Activated CD8-positive, alpha-beta T cell treated with anti-CD3 and anti-CD28 coated beads, Interleukin-2, amount 10 ng/mL, durations not matched to agents 7 days and 5 days (primary cell): ENCODE measurements around the gene OR1M1. TPM values are rescaled to one million over a fixed set of nuclear protein-coding genes. Genes with fewer than 3 reads are reported as not detected.

Experiments used
- ATAC-seq: fragments of 150-1000 bp; cut with Tn5 transposase; one replicate; pipeline ENCODE4 v1.10.0; 2021; ENCODE audit warnings: moderate library complexity
- CTCF ChIA-PET: fragments of 350-600 bp; sonication (Branson Sonifier 250); formaldehyde crosslinking; loops from one replicate; lab custom pipeline; 2021; ENCODE audit warnings: antibody characterized with exemption; lab: Charles Lee
- POLR2A ChIA-PET: fragments of 350-600 bp; sonication (Branson Sonifier 250); formaldehyde crosslinking; loops from one replicate; lab custom pipeline; 2021; ENCODE audit warnings: antibody characterized with exemption; lab: Charles Lee
- DNase-seq: peaks from one replicate; pipeline ENCODE4 v3.0.0-alpha.2; 2020
- H3K27ac Mint-ChIP-seq: one replicate; pipeline ENCODE4 v1.8.0; 2021; ENCODE audit warnings: mild to moderate bottlenecking, mixed read lengths
- H3K27me3 Mint-ChIP-seq: one replicate; pipeline ENCODE4 v1.8.0; 2021; ENCODE audit warnings: low read depth, mixed read lengths
- H3K36me3 Mint-ChIP-seq: one replicate; pipeline ENCODE4 v1.8.0; 2021; ENCODE audit warnings: low read depth, mixed read lengths
- H3K4me1 Mint-ChIP-seq: one replicate; pipeline ENCODE4 v1.8.0; 2021; ENCODE audit warnings: low read depth, mixed read lengths
- H3K4me3 Mint-ChIP-seq: one replicate; pipeline ENCODE4 v1.8.0; 2021; ENCODE audit warnings: mild to moderate bottlenecking, mixed read lengths
- H3K9me3 Mint-ChIP-seq: one replicate; pipeline ENCODE4 v1.8.0; 2022; ENCODE audit warnings: mixed read lengths; ENCODE audit not compliant: insufficient read depth
- total RNA-seq, 2 experiments: library from RNA; stranded (reverse); gene quantifications; one replicate each; pipeline ENCODE4 v1.2.3, GENCODE V29; 2021

Gene OR1M1
- total RNA-seq, 2 experiments from 2014 or later = not detected

GRCh38 chr19:9078651-9079050, 8.2 kb upstream of the OR1M1 start:
- DNase-seq (no peak), ATAC-seq (no peak)
- H3K36me3 Mint-ChIP-seq = no peaks in the 10 kb centered on the region
- peaks cover 3% of the 10 kb centered on the region for H3K4me1 Mint-ChIP-seq
- CTCF ChIA-PET = no interaction called here
- H3K9me3 Mint-ChIP-seq = no peaks in the 10 kb centered on the region
- no peak overlapping the region for H3K4me3 Mint-ChIP-seq
- no peak overlapping the region for H3K27ac Mint-ChIP-seq
- H3K27me3 Mint-ChIP-seq = no peaks in the 10 kb centered on the region
- POLR2A ChIA-PET = no interaction called here

- CTCF ChIA-PET = no interaction called here
- Mint-ChIP-seq H3K9me3 (no peaks in the 10 kb centered on the region), H3K4me1 (no peaks in the 10 kb centered on the region), H3K36me3 (no peaks in the 10 kb centered on the region), H3K27me3 (peaks cover 2% of the 10 kb centered on the region), H3K27ac (no peak within 1 kb of the TSS), H3K4me3 (no peak within 1 kb of the TSS)
- DNase-seq = no peak
- POLR2A ChIA-PET = no interaction called here
- ATAC-seq = no peak
These were observed 20.5 kb downstream of the OR1M1 start, which contains the start of gene OR7G2 for GRCh38 chr19:9107375-9107774. Gene OR7G2 (minus strand): TSS chr19:9107475. CDS start chr19:9103243, 4,232 bp downstream.

- H3K4me1 Mint-ChIP-seq = no peaks in the 10 kb centered on the region
- ATAC-seq (no peak), DNase-seq (no peak)
- no peak overlapping the region for H3K4me3 Mint-ChIP-seq
- ChIA-PET POLR2A (no interaction called here), CTCF (no interaction called here)
- no peaks in the 10 kb centered on the region for H3K36me3 Mint-ChIP-seq
- peaks cover 2% of the 10 kb centered on the region for H3K27me3 Mint-ChIP-seq
- H3K27ac Mint-ChIP-seq = no peak overlapping the region
- no peaks in the 10 kb centered on the region for H3K9me3 Mint-ChIP-seq
These were observed 23.1 kb downstream of the OR1M1 start for GRCh38 chr19:9109959-9110358.

GRCh38 chr19:9115307-9115813, 28.5 kb downstream of the OR1M1 start, which contains the start of gene OR7G1:
Gene OR7G1 (minus strand): TSS chr19:9115763. CDS start chr19:9115763, 0 bp downstream.
- CTCF ChIA-PET = no interaction called here
- ATAC-seq = no peak

GRCh38 chr19:9116547-9116946, 29.7 kb downstream of the OR1M1 start:
- peaks cover 10% of the 10 kb centered on the region for H3K27me3 Mint-ChIP-seq
- no peaks in the 10 kb centered on the region for H3K9me3 Mint-ChIP-seq
- ATAC-seq = no peak
- no peak overlapping the region for H3K27ac Mint-ChIP-seq
- no peak overlapping the region for H3K4me3 Mint-ChIP-seq
- no peak for DNase-seq
- no peaks in the 10 kb centered on the region for H3K36me3 Mint-ChIP-seq
- no peaks in the 10 kb centered on the region for H3K4me1 Mint-ChIP-seq
- CTCF ChIA-PET = no interaction called here
- POLR2A ChIA-PET = no interaction called here

More at GRCh38 chr19:9115307-9115813, 28.5 kb downstream of the OR1M1 start, which contains the start of gene OR7G1:
- DNase-seq = no peak
- no peak within 1 kb of the TSS for H3K27ac Mint-ChIP-seq
- POLR2A ChIA-PET = no interaction called here
- H3K4me1 Mint-ChIP-seq = no peaks in the 10 kb centered on the region
- no peak within 1 kb of the TSS for H3K4me3 Mint-ChIP-seq
- peaks cover 10% of the 10 kb centered on the region for H3K27me3 Mint-ChIP-seq
- no peaks in the 10 kb centered on the region for H3K36me3 Mint-ChIP-seq
- H3K9me3 Mint-ChIP-seq = no peaks in the 10 kb centered on the region

GRCh38 chr19:9126900-9127405, 40.1 kb downstream of the OR1M1 start, which contains the start of gene OR7G3:
Gene OR7G3 (minus strand): TSS chr19:9126950. CDS start chr19:9126950, 0 bp downstream.
- Mint-ChIP-seq H3K36me3 (no peaks in the 10 kb centered on the region), H3K4me3 (no peak within 1 kb of the TSS), H3K4me1 (peaks cover 9% of the 10 kb centered on the region), H3K27ac (no peak within 1 kb of the TSS), H3K9me3 (no peaks in the 10 kb centered on the region), H3K27me3 (peaks cover 8% of the 10 kb centered on the region)
- POLR2A ChIA-PET = interaction anchor here (0.7 kb wide), 1 partner anchor 298 kb away, joined by 4 read pairs; no protein-coding TSS in a partner anchor
- no peak for DNase-seq
- no peak for ATAC-seq
- CTCF ChIA-PET = no interaction called here

GRCh38 chr19:9128171-9128570, 41.3 kb downstream of the OR1M1 start:
- Mint-ChIP-seq H3K36me3 (no peaks in the 10 kb centered on the region), H3K27me3 (peaks cover 8% of the 10 kb centered on the region), H3K4me3 (no peak overlapping the region), H3K27ac (no peak overlapping the region), H3K9me3 (no peaks in the 10 kb centered on the region), H3K4me1 (peaks cover 9% of the 10 kb centered on the region)
- DNase-seq (no peak), ATAC-seq (no peak)
- ChIA-PET CTCF (no interaction called here), POLR2A (no interaction called here)

- peak; percentile 67 for ATAC-seq
- Mint-ChIP-seq H3K4me1 (peaks cover 10% of the 10 kb centered on the region), H3K36me3 (no peaks in the 10 kb centered on the region), H3K4me3 (no peak overlapping the region), H3K9me3 (no peaks in the 10 kb centered on the region), H3K27ac (peak overlapping the region; percentile 47), H3K27me3 (peaks cover 12% of the 10 kb centered on the region)
- POLR2A ChIA-PET = no interaction called here
- CTCF ChIA-PET = interaction anchor here (1.0 kb wide), 1 partner anchor 74 kb away, joined by 4 read pairs; no protein-coding TSS in a partner anchor
- peak; percentile 28 for DNase-seq
These were observed 44.1 kb downstream of the OR1M1 start for GRCh38 chr19:9130965-9131364.

GRCh38 chr19:9132422-9132821, 45.6 kb downstream of the OR1M1 start:
- no peak for ATAC-seq
- Mint-ChIP-seq H3K27me3 (peaks cover 6% of the 10 kb centered on the region), H3K9me3 (no peaks in the 10 kb centered on the region), H3K36me3 (no peaks in the 10 kb centered on the region), H3K4me1 (peaks cover 18% of the 10 kb centered on the region), H3K27ac (no peak overlapping the region), H3K4me3 (no peak overlapping the region)
- ChIA-PET CTCF (no interaction called here), POLR2A (no interaction called here)
- no peak for DNase-seq

- Mint-ChIP-seq H3K36me3 (peaks cover 38% of the 10 kb centered on the region), H3K27ac (peak overlapping the region; percentile 98), H3K4me1 (peaks cover 42% of the 10 kb centered on the region), H3K9me3 (peaks cover 18% of the 10 kb centered on the region), H3K4me3 (peak overlapping the region; percentile 96), H3K27me3 (no peaks in the 10 kb centered on the region)
- ChIA-PET CTCF (interaction anchor here (1.3 kb wide), 1 partner anchor 66 kb away, joined by 4 read pairs; no protein-coding TSS in a partner anchor), POLR2A (interaction anchor here (1.1 kb wide), 1 partner anchor 684 kb away, joined by 3 read pairs; no protein-coding TSS in a partner anchor)
- ATAC-seq (peak; percentile 12), DNase-seq (no peak)
These were observed 52.8 kb downstream of the OR1M1 start for GRCh38 chr19:9139609-9140158.

GRCh38 chr19:9140159-9140874, 53.5 kb downstream of the OR1M1 start, which contains the start of gene ZNF317:
Gene ZNF317 (plus strand): TSS chr19:9140397. CDS start chr19:9156017, 15,620 bp downstream.
- Mint-ChIP-seq H3K27ac (peak within 1 kb of the TSS; percentile 98), H3K4me1 (peaks cover 44% of the 10 kb centered on the region), H3K4me3 (peak within 1 kb of the TSS; percentile 96), H3K9me3 (peaks cover 24% of the 10 kb centered on the region), H3K36me3 (peaks cover 44% of the 10 kb centered on the region), H3K27me3 (no peaks in the 10 kb centered on the region)
- ChIA-PET CTCF (interaction anchor here (1.3 kb wide), 1 partner anchor 65 kb away, joined by 4 read pairs; no protein-coding TSS in a partner anchor), POLR2A (interaction anchor here (1.1 kb wide), 1 partner anchor 684 kb away, joined by 3 read pairs; no protein-coding TSS in a partner anchor)
- peak; percentile 96 for ATAC-seq
- peak; percentile 95 for DNase-seq
